ENCODE results near the gene YIF1B.
A peak's percentile ranks its signal among the peaks of the same experiment; 100 is the strongest.

YIF1B gene

DNA sequence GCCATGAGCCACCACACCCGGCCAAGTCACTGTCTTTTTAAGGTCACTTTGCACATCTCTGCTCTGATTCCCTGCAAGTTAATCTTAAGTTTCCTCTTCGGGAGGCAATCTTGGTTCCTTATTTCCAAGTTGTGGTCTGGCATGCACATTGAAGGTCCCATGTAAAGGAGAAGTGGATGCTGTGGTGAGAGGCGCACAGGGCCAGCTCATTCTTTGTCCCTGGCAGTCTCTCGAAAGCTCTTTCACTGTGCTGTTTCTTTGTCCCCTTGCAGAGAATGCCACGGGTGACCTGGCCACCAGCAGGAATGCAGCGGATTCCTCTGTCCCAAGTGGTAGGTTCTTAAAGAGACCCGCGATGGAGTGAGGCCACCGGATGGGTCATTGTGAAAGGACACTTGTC lies 28.1 kb downstream of the YIF1B start:
- TF ChIP-seq MYC (IDR thresholded peaks at IDR 0.05; ENCODE audit: low read depth, low read length) (no peak), POLR2A (IDR thresholded peaks at IDR 0.05; ENCODE audit: extremely low read depth, insufficient read length) (no peak)
- TF ChIP-seq, protein P1, sequence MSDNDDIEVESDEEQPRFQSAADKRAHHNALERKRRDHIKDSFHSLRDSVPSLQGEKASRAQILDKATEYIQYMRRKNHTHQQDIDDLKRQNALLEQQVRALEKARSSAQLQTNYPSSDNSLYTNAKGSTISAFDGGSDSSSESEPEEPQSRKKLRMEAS (IDR thresholded peaks at IDR 0.05; ENCODE audit: low read depth, low read length) = no peak
- TF ChIP-seq, protein P2, sequence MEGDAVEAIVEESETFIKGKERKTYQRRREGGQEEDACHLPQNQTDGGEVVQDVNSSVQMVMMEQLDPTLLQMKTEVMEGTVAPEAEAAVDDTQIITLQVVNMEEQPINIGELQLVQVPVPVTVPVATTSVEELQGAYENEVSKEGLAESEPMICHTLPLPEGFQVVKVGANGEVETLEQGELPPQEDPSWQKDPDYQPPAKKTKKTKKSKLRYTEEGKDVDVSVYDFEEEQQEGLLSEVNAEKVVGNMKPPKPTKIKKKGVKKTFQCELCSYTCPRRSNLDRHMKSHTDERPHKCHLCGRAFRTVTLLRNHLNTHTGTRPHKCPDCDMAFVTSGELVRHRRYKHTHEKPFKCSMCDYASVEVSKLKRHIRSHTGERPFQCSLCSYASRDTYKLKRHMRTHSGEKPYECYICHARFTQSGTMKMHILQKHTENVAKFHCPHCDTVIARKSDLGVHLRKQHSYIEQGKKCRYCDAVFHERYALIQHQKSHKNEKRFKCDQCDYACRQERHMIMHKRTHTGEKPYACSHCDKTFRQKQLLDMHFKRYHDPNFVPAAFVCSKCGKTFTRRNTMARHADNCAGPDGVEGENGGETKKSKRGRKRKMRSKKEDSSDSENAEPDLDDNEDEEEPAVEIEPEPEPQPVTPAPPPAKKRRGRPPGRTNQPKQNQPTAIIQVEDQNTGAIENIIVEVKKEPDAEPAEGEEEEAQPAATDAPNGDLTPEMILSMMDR (IDR thresholded peaks at IDR 0.05; ENCODE audit: low read depth, low read length) = no peak
- peak; percentile 63 for DNase-seq (ENCODE audit: low read depth)
- H3K4me3 ChIP-seq (ENCODE audit: low read depth, low read length) = no peak overlapping the region

DNA sequence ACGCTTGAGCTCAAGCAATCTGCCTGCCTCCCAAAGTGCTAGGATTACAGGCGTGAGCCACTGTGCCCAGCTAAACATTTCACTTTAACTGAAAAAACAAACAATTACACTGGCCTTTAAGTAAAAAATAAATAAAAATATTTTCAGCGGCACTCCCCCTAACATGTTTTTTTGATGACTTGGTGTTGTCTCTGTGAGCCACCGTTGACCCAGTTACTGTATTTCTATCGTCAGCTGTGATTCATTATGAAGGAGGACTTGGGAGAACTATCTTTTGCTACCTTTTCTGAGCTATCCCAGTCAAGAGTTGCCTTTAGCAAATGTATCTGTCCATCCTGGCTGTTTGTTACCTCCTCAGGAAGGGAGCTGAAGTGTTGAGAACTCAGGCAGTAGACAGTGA lies 30.2 kb downstream of the YIF1B start:
- H3K4me3 ChIP-seq (ENCODE audit: low read depth, low read length) = no peak overlapping the region
- TF ChIP-seq POLR2A (IDR thresholded peaks at IDR 0.05; ENCODE audit: extremely low read depth, insufficient read length) = no peak
- TF ChIP-seq, protein P2 (IDR thresholded peaks at IDR 0.05; ENCODE audit: low read depth, low read length) = no peak
- DNase-seq (ENCODE audit: low read depth) = no peak

GRCh38 chr19:38284422-38284821 lies 31.3 kb downstream of the YIF1B start:
- no peak for TF ChIP-seq POLR2A (IDR thresholded peaks at IDR 0.05; ENCODE audit: extremely low read depth, insufficient read length)
- TF ChIP-seq MYC (IDR thresholded peaks at IDR 0.05; ENCODE audit: low read depth, low read length) = no peak
- TF ChIP-seq, protein P1 (IDR thresholded peaks at IDR 0.05; ENCODE audit: low read depth, low read length) = no peak
- TF ChIP-seq, protein P2 (IDR thresholded peaks at IDR 0.05; ENCODE audit: low read depth, low read length) = no peak
- DNase-seq (ENCODE audit: low read depth) = peak; percentile 52
- H3K4me3 ChIP-seq (ENCODE audit: low read depth, low read length) = no peak overlapping the region

GRCh38 chr19:38283271-38283670 lies 32.5 kb downstream of the YIF1B start:
- no peak overlapping the region for H3K4me3 ChIP-seq (ENCODE audit: low read depth, low read length)
- DNase-seq (ENCODE audit: low read depth) = no peak
- TF ChIP-seq, protein P2 (IDR thresholded peaks at IDR 0.05; ENCODE audit: low read depth, low read length) = no peak
- TF ChIP-seq MYC (IDR thresholded peaks at IDR 0.05; ENCODE audit: low read depth, low read length) (no peak), POLR2A (IDR thresholded peaks at IDR 0.05; ENCODE audit: extremely low read depth, insufficient read length) (no peak)
- TF ChIP-seq, protein P1 (IDR thresholded peaks at IDR 0.05; ENCODE audit: low read depth, low read length) = no peak

DNA sequence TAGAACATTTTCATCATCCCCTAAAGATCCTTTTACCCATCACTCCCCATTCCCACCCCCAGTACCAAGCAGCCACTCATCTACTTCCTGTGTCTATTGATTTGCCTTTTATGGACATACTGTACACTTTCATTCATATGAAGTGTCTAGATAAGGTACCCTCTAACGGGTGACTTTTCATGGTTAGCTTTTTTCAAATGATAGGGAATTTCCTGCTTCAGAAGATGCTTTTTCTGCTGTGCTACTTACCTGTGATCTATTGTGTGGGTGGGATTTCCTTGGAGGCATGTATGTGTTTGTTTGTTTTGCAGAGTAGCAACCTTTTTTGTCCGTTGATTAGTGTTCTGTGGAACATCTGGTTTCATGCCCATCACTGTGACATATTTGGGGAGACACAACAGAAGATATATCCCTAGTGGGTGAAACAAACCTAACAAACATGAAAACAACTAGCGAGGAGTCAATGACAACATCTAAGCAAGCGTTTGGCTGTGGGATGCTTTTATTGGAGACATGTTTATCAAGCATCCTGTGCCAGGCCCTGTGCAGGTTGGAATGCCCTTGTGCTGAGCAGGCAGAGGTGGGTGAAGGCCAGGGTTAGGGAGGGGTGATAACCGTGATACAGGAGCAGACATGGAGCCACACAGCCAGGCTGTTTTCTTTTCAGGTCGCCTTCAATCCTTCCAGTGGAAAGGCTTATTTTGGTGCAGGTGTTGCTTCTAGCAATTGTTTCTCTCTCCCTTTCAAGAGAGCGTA lies 33.8 kb downstream of the YIF1B start:
- H3K4me3 ChIP-seq (ENCODE audit: low read depth, low read length) = no peak overlapping the region
- DNase-seq (ENCODE audit: low read depth) = no peak
- TF ChIP-seq, protein P2 (IDR thresholded peaks at IDR 0.05; ENCODE audit: low read depth, low read length) = no peak
- TF ChIP-seq, protein P1 (IDR thresholded peaks at IDR 0.05; ENCODE audit: low read depth, low read length) = no peak
- TF ChIP-seq MYC (IDR thresholded peaks at IDR 0.05; ENCODE audit: low read depth, low read length) = no peak
- no peak for TF ChIP-seq POLR2A (IDR thresholded peaks at IDR 0.05; ENCODE audit: extremely low read depth, insufficient read length)
